H1 (cell line): ENCODE data around the gene DDB1. TPM values are rescaled to one million over a fixed set of nuclear protein-coding genes. Genes with fewer than 3 reads are reported as not detected.

Experiments used
- CTCF ChIA-PET: fragments of 300-600 bp; sonication (Branson Sonifier 250); formaldehyde crosslinking; loops from one replicate; lab custom pipeline; 2021; ENCODE audit not compliant: partially characterized antibody; lab: Charles Lee
- POLR2A ChIA-PET: fragments of 300-600 bp; sonication (Branson Sonifier 250); formaldehyde crosslinking; loops from one replicate; lab custom pipeline; 2021; ENCODE audit warnings: inconsistent platforms; ENCODE audit not compliant: partially characterized antibody; lab: Charles Lee
- DNase-seq, 2 experiments: peaks; one replicate each; pipeline versions ENCODE4 v3.0.0 to v3.0.0-alpha.2; 2010 to 2022; ENCODE audit warnings: low spot score in 2 of 2, low read depth in 1 of 2, mixed read lengths in 1 of 2
- FAIRE-seq: peaks from 2 replicates; lab custom pipeline; 2011; peaks lifted over from hg19 to GRCh38; lab: Jason Lieb, UNC
- H2AFZ ChIP-seq: 2 replicates; pipeline ENCODE4 v1.8.1; 2012; ENCODE audit warnings: low read length, inconsistent platforms
- H2AK5ac ChIP-seq: 2 replicates; pipeline ENCODE4 v1.6.1; 2013; ENCODE audit warnings: low read depth, low read length
- H2BK120ac ChIP-seq: replicated peaks from 2 replicates; pipeline ENCODE3; 2013; ENCODE audit warnings: low read depth, low read length, inconsistent platforms
- H2BK12ac ChIP-seq: 2 replicates; pipeline ENCODE4 v1.6.1; 2013; ENCODE audit warnings: low read depth, low read length
- H2BK15ac ChIP-seq: 2 replicates; pipeline ENCODE4 v1.6.1; 2013; ENCODE audit warnings: low read length
- H2BK20ac ChIP-seq: 2 replicates; pipeline ENCODE4 v1.6.1; 2013; ENCODE audit warnings: low read length
- H2BK5ac ChIP-seq: 2 replicates; pipeline ENCODE4 v1.6.1; 2013; ENCODE audit warnings: low read depth, low read length
- H3K14ac ChIP-seq: 2 replicates; pipeline ENCODE4 v1.6.1; 2013; ENCODE audit warnings: inconsistent platforms; ENCODE audit not compliant: insufficient read length
- H3K18ac ChIP-seq: 2 replicates; pipeline ENCODE4 v1.6.1; 2013; ENCODE audit warnings: low read length; ENCODE audit errors: extremely low read depth
- H3K23ac ChIP-seq: 2 replicates; pipeline ENCODE4 v1.6.1; 2013; ENCODE audit warnings: inconsistent platforms; ENCODE audit not compliant: insufficient read length
- H3K23me2 ChIP-seq: 2 replicates; pipeline ENCODE4 v1.6.1; 2013; ENCODE audit warnings: low read depth, low read length
- H3K27ac ChIP-seq: 2 replicates; pipeline ENCODE4 v1.6.1; 2011; ENCODE audit warnings: low read depth, low read length, inconsistent platforms
- H3K27me3 ChIP-seq, 4 experiments: replicated peaks in 1 of 4; 1 replicate in 1 of 4; 2 replicates in 3 of 4; pipeline versions ENCODE4 v1.6.1 to v1.8.1; 2011 to 2013; ENCODE audit warnings: low read length in 3 of 4, mild to moderate bottlenecking in 3 of 4, inconsistent platforms in 2 of 4, mixed read lengths in 2 of 4, moderate library complexity in 1 of 4; ENCODE audit not compliant: control insufficient read depth in 3 of 4, insufficient read depth in 3 of 4; ENCODE audit errors: extremely low read depth in 1 of 4
- H3K36me3 ChIP-seq, 4 experiments: 2 replicates each; pipeline versions ENCODE4 v1.6.1 to v1.8.1; 2011 to 2013; ENCODE audit warnings: mild to moderate bottlenecking in 4 of 4, low read length in 3 of 4, moderate library complexity in 2 of 4, control low read depth in 1 of 4, inconsistent platforms in 1 of 4; ENCODE audit not compliant: insufficient read depth in 4 of 4, control insufficient read depth in 2 of 4
- H3K4ac ChIP-seq: replicated peaks from 2 replicates; pipeline ENCODE3; 2013; ENCODE audit warnings: low read length, low read depth, mixed read lengths, inconsistent platforms; ENCODE audit not compliant: insufficient read length
- H3K4me1 ChIP-seq, 4 experiments: replicated peaks in 1 of 4; 1 replicate in 1 of 4; 2 replicates in 3 of 4; pipeline versions ENCODE4 v1.6.1 to v1.8.1; 2011 to 2013; ENCODE audit warnings: low read length in 3 of 4, inconsistent platforms in 2 of 4, mixed read lengths in 1 of 4; ENCODE audit not compliant: insufficient read depth in 4 of 4, control insufficient read depth in 3 of 4
- H3K4me2 ChIP-seq, 2 experiments: 2 replicates each; pipeline versions ENCODE4 v1.6.1 to v1.8.1; 2011 to 2013; ENCODE audit warnings: low read depth in 2 of 2, low read length in 2 of 2, control low read depth in 1 of 2, inconsistent platforms in 1 of 2, mild to moderate bottlenecking in 1 of 2; ENCODE audit not compliant: insufficient read depth in 1 of 2
- H3K4me3 ChIP-seq, 4 experiments: fragments of 200-600, 300-600 bp in 1 of 4; sonication (generic), shearing (Covaris generic), sonication (Bioruptor Twin) in 1 of 4; 2 replicates each; pipeline versions ENCODE4 v1.5.1 to v1.8.1; 2011 to 2016; ENCODE audit warnings: low read length in 4 of 4, low read depth in 3 of 4, control low read depth in 2 of 4, inconsistent platforms in 2 of 4, mild to moderate bottlenecking in 2 of 4, mixed read lengths in 1 of 4, moderate library complexity in 1 of 4; ENCODE audit not compliant: insufficient read depth in 2 of 4; ENCODE audit errors: extremely low read depth in 1 of 4
- H3K56ac ChIP-seq: replicated peaks from 2 replicates; pipeline ENCODE3; 2013; ENCODE audit warnings: low read depth, mild to moderate bottlenecking, mixed read lengths, low read length, inconsistent platforms; ENCODE audit not compliant: insufficient read length
- H3K79me1 ChIP-seq: 2 replicates; pipeline ENCODE4 v1.6.1; 2013; ENCODE audit warnings: low read depth, low read length, control low read depth
- H3K79me2 ChIP-seq, 2 experiments: 2 replicates each; pipeline versions ENCODE4 v1.6.1 to v1.8.1; 2012 to 2013; ENCODE audit warnings: low read length in 2 of 2, mild to moderate bottlenecking in 2 of 2, inconsistent platforms in 1 of 2; ENCODE audit not compliant: insufficient read depth in 2 of 2, control insufficient read depth in 1 of 2
- H3K9ac ChIP-seq, 4 experiments: replicated peaks in 1 of 4; 1 replicate in 1 of 4; 2 replicates in 3 of 4; pipeline versions ENCODE4 v1.6.1 to v1.8.1; 2011 to 2013; ENCODE audit warnings: low read depth in 3 of 4, low read length in 3 of 4, control low read depth in 2 of 4, mild to moderate bottlenecking in 2 of 4, moderate library complexity in 2 of 4, inconsistent platforms in 1 of 4; ENCODE audit errors: extremely low read depth in 1 of 4
- H3K9me3 ChIP-seq, 2 experiments: 2 replicates each; pipeline versions ENCODE4 v1.6.1 to v1.8.1; 2012 to 2013; ENCODE audit warnings: mild to moderate bottlenecking in 2 of 2, moderate library complexity in 2 of 2, control low read depth in 1 of 2, inconsistent platforms in 1 of 2, low read depth in 1 of 2, low read length in 1 of 2, mixed read lengths in 1 of 2; ENCODE audit not compliant: insufficient read depth in 2 of 2
- H4K20me1 ChIP-seq, 2 experiments: replicated peaks in 1 of 2; 2 replicates each; pipeline versions ENCODE3 to v1.8.1; 2011 to 2013; ENCODE audit warnings: inconsistent platforms in 2 of 2, low read length in 2 of 2, mild to moderate bottlenecking in 1 of 2; ENCODE audit not compliant: insufficient read depth in 2 of 2, control insufficient read depth in 1 of 2
- H4K5ac ChIP-seq: 2 replicates; pipeline ENCODE4 v1.6.1; 2013; ENCODE audit warnings: low read length, low read depth, mixed read lengths, inconsistent platforms; ENCODE audit not compliant: insufficient read length
- H4K8ac ChIP-seq: 2 replicates; pipeline ENCODE4 v1.8.0; 2013; ENCODE audit warnings: mild to moderate bottlenecking, moderate library complexity, low read length, inconsistent platforms; ENCODE audit not compliant: insufficient read depth; ENCODE audit errors: extremely low read depth
- H4K91ac ChIP-seq: replicated peaks from 2 replicates; pipeline ENCODE3; 2013; ENCODE audit warnings: low read length, mixed read lengths, inconsistent platforms; ENCODE audit not compliant: insufficient read length
- KDM4A ChIP-seq: IDR thresholded peaks from one replicate; pipeline ENCODE4 v1.7.1; 2012; ENCODE audit warnings: low read depth, mild to moderate bottlenecking, moderate library complexity, low read length, inconsistent platforms; ENCODE audit not compliant: severe bottlenecking
- KDM5A ChIP-seq: fragments of 200-600 bp; IDR thresholded peaks from 2 replicates; pipeline ENCODE4 v1.7.1; 2012; ENCODE audit warnings: mild to moderate bottlenecking, low read length, inconsistent platforms, mixed read lengths
- PHF8 ChIP-seq: fragments of 200-600 bp; sonication (generic); conservative IDR thresholded peaks from 2 replicates; pipeline ENCODE4 v1.7.1; 2012; ENCODE audit warnings: low read depth, mild to moderate bottlenecking, inconsistent platforms, low read length, moderate library complexity
- POLR2A ChIP-seq, 2 experiments: IDR thresholded peaks; 1 replicate in 1 of 2; 2 replicates in 1 of 2; pipeline ENCODE4 v1.6.1; 2011; ENCODE audit warnings: low read depth in 2 of 2, low read length in 2 of 2, mild to moderate bottlenecking in 2 of 2; ENCODE audit errors: control extremely low read depth in 1 of 2
- RBBP5 ChIP-seq: IDR thresholded peaks from 2 replicates; pipeline ENCODE4 v1.7.1; 2012; ENCODE audit warnings: low read depth, mild to moderate bottlenecking, inconsistent platforms, low read length, moderate library complexity, borderline replicate concordance
- SP4 ChIP-seq: IDR thresholded peaks from 2 replicates; pipeline ENCODE4 v1.6.1; 2012; ENCODE audit warnings: low read length, inconsistent platforms
- TAF1 ChIP-seq: IDR thresholded peaks from 2 replicates; pipeline ENCODE4 v1.6.1; 2011; ENCODE audit warnings: mild to moderate bottlenecking, low read depth, low read length
- TBP ChIP-seq: IDR thresholded peaks from 2 replicates; pipeline ENCODE4 v1.6.1; 2011; ENCODE audit warnings: low read depth, low read length, improper control_type of control experiment
- WGBS, 2 experiments: shearing (Covaris generic) in 1 of 2; methylation state at CpG; one replicate each; pipeline versions ENCODE4 v1.1.6 to v1.1.7; 2013 to 2015; ENCODE audit warnings: low lambda C conversion rate in 2 of 2, mixed read lengths in 2 of 2, inconsistent platforms in 1 of 2, low coverage in 1 of 2, missing lambda C conversion rate in 1 of 2; ENCODE audit not compliant: insufficient replicate concordance in 2 of 2, insufficient coverage in 1 of 2, insufficient read length in 1 of 2; ENCODE audit errors: extremely low coverage in 1 of 2, missing lambda C conversion rate in 1 of 2; 5-methylcytosine and 5-hydroxymethylcytosine counted together
- long read RNA-seq, 2 experiments: library from RNA in 1 of 2; library from capped mRNA in 1 of 2; stranded (forward); transcript quantifications; one replicate each; pipeline ENCODE4 v2.0.0, GENCODE V29; 2021; ENCODE audit warnings: inconsistent platforms in 1 of 2
- polyA minus RNA-seq, 3 experiments: library from RNA; depleted of rRNA, polyadenylated mRNA; stranded (reverse); fragments of >200 nt; gene quantifications; 1 replicate in 2 of 3; 2 replicates in 1 of 3; pipeline ENCODE4 v1.2.3, GENCODE V29; 2011
- polyA plus RNA-seq, 7 experiments: library from polyadenylated mRNA; depleted of rRNA in 3 of 7; stranded (reverse) in 5 of 7; unstranded in 2 of 7; fragments of >200 nt in 5 of 7; fragments of 200-250 nt in 2 of 7; gene quantifications; 1 replicate in 5 of 7; 2 replicates in 1 of 7; 4 replicates in 1 of 7; pipeline versions ENCODE4 v1.2.1 to v1.2.3, GENCODE V29; 2011 to 2013; ENCODE audit warnings: missing spikeins in 2 of 7, mixed read lengths in 2 of 7
- total RNA-seq: library from RNA; stranded (reverse); fragmentation: NEBNext Ultra II Directional; extraction: Animal tissue kit (Norgen Biotek cat#: 25700); gene quantifications from 2 replicates; pipeline ENCODE4 v1.2.1, GENCODE V29; 2021

DDB1 gene
- total RNA-seq (275 and 283 TPM in 2 replicates), polyA plus RNA-seq (2011; rRNA removed) (239 and 306 TPM in 2 replicates), polyA minus RNA-seq (2011; rRNA and poly(A)+ RNA removed) (517 and 594 TPM in 2 replicates)
- 295 TPM for polyA plus RNA-seq (2011; cell fraction: cytosol; rRNA removed)
- 261 TPM for polyA plus RNA-seq (2011; cell fraction: nucleus; rRNA removed)
- 171 to 276 TPM (median 267 TPM) in 4 replicates for polyA plus RNA-seq (2012, experiment 1 of 2)
- 180 TPM for polyA plus RNA-seq (2012, experiment 2 of 2)
- 110 TPM for polyA plus RNA-seq (2013, experiment 1 of 2)
- 98.1 TPM for polyA plus RNA-seq (2013, experiment 2 of 2)
- polyA minus RNA-seq (2011; cell fraction: cytosol; rRNA and poly(A)+ RNA removed) = 315 TPM
- 214 TPM for polyA minus RNA-seq (2011; cell fraction: nucleus; rRNA and poly(A)+ RNA removed)
- long read RNA-seq, experiment 1, full-length matches to known transcripts = 94 of 305 reads
- long read RNA-seq, experiment 1, partial matches to known transcripts = 147 of 305 reads
- long read RNA-seq, experiment 1, other reads (novel, unspliced or antisense) = 64 of 305 reads
- long read RNA-seq, experiment 2, full-length matches to known transcripts = 16 of 27 reads
- long read RNA-seq, experiment 2, partial matches to known transcripts = 9 of 27 reads
- long read RNA-seq, experiment 2, other reads (novel, unspliced or antisense) = 2 of 27 reads

DNA sequence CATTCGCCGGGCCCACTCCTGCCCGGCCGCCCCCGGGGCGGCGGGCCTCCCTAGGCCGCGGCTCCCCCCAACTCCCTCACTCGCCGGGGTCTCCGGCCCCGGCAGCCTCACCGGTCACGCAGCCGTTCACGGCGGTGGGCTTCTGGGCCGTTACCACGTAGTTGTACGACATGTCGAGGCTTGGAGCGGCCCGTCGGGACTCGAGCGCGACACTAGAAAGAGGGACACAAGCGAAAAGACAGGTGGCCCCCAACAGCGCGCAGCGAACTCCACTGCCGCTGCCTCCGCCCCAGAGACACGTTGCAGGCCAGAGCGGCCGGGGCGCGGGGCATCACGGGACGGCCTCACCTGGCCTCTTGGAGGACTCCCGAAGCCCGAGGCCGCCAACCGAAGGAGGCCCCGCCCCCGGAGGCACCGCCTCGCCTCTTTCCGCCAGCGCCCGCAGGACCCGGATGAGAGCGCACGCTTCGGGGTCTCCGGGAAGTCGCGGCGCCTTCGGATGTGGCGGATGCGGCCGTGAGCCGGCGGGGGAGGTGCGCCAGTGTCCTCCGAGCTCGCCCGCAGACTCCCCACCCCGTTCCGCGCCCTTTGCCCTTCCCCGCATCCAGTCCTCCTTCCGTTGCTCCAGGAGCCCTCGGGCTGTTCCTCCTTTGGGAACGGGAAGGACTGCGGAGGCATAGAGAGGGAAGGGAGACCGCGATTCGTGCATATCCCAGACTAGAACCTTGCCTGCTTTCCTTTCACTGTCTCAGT lies at the start of gene DDB1, which contains the start of gene TKFC:
TSS of gene DDB1 (minus strand) at position 309 of the 753 bp plus-strand sequence. CDS start at position 172, 137 bp downstream.
TSS of gene TKFC (plus strand) at position 432 of the 753 bp plus-strand sequence. CDS start 1,501 bp downstream, outside the sequence.
- Histone ChIP-seq H2BK12ac (no peak within 1 kb of the TSS), H3K79me1 (peaks cover 6% of the 10 kb centered on the region; the same call in 1 of the 2 replicates), H4K5ac (peak within 1 kb of the TSS; percentile 88), H2AFZ (peak within 1 kb of the TSS; percentile 96), H2BK15ac (peak within 1 kb of the TSS; percentile 96), H3K4me3 (peak within 1 kb of the TSS; percentile 79 to 96 (median 92)), H3K4ac (peak within 1 kb of the TSS; percentile 99), H3K27ac (peak within 1 kb of the TSS; percentile 96), H2AK5ac (peak within 1 kb of the TSS; percentile 95), H3K79me2 (peaks cover 23 to 51% of the 10 kb centered on the region in 2 experiments), H3K36me3 (peaks cover 8 to 16% (median 14%) of the 10 kb centered on the region in 4 experiments), H3K9me3 (no peaks in the 10 kb centered on the region), H3K23me2 (peaks cover 9% of the 10 kb centered on the region; the same call in 1 of the 2 replicates), H3K14ac (peak within 1 kb of the TSS; percentile 33), H3K56ac (peak within 1 kb of the TSS; percentile 80), H2BK5ac (peak within 1 kb of the TSS; percentile 96), H3K27me3 (no peaks in the 10 kb centered on the region), H3K23ac (peak within 1 kb of the TSS; percentile 79), H4K8ac (peak within 1 kb of the TSS; percentile 95), H3K4me1 (peaks cover 5 to 14% (median 9%) of the 10 kb centered on the region in 4 experiments), H3K4me2 (peak within 1 kb of the TSS; percentile 80 to 98), H4K91ac (peak within 1 kb of the TSS; percentile 98), H4K20me1 (peaks cover 0 to 11% of the 10 kb centered on the region in 2 experiments), H2BK120ac (peak within 1 kb of the TSS; percentile 94), H2BK20ac (0 out of 2 replicates have a peak within 1 kb of the TSS, but pooled peaks have one; percentile 19), H3K9ac (peak within 1 kb of the TSS; percentile 93 to 99 (median 98)), H3K18ac (peak within 1 kb of the TSS; percentile 91)
- 2% methylated on average over 57 of the region's 81 CpGs; no CpG with 5 or more reads in 1 of the 2 experiments for WGBS, 2 experiments
- DNase-seq (peak; percentile 84 to 99), FAIRE-seq (no peak)
- CTCF ChIA-PET = interaction anchor here (1.1 to 10.1 kb wide), 5 partner anchors 30 to 104 kb away, joined by 3 to 290 read pairs (median 41); partner anchors contain the start of genes CYB561A3, TMEM138 and TMEM216
- POLR2A ChIA-PET = interaction anchor here (0.6 to 39.7 kb wide), 17 partner anchors 9 to 1413 kb away, joined by 3 to 1106 read pairs (median 5); partner anchors contain the start of genes CPSF7, CYB561A3, SDHAF2 and TMEM138
- peak; percentile 79 for TF ChIP-seq KDM4A
- peak; percentile 89 for TF ChIP-seq TBP
- 0 out of 2 replicates have a peak, but pooled peaks have one; percentile 64 for TF ChIP-seq SP4
- peak; percentile 30; the same call in 1 of the 2 replicates for TF ChIP-seq KDM5A
- TF ChIP-seq RBBP5 = peak; percentile 79; the same call in 1 of the 2 replicates
- TF ChIP-seq TAF1 = peak; percentile 91
- TF ChIP-seq POLR2A (IDR thresholded peaks at IDR 0.05; ENCODE audit: control extremely low read depth in 1 of 2, low read depth in 2 of 2, low read length in 2 of 2) = peak; percentile 94 to 96
- TF ChIP-seq PHF8 = peak; percentile 91
